HepG2 (cell line): Measurements from ENCODE around the gene INPP5K. TPM values are rescaled to one million over a fixed set of nuclear protein-coding genes. Genes with fewer than 3 reads are reported as not detected.

Experiments used
- AHDC1 ChIP-seq: sonication (generic); formaldehyde crosslinking; IDR thresholded peaks from 2 replicates; pipeline ENCODE4 v1.5.1; 2020; ENCODE audit warnings: mild to moderate bottlenecking, missing genetic modification reagents, borderline replicate concordance
- HCFC1 ChIP-seq: fragments of 150-350 bp; IDR thresholded peaks from 2 replicates; pipeline ENCODE4 v1.6.1; 2014; ENCODE audit warnings: low read depth, low read length
- HOXA5 ChIP-seq: sonication (generic); formaldehyde crosslinking; IDR thresholded peaks from 2 replicates; pipeline ENCODE4 v1.4.0; 2020; ENCODE audit warnings: missing genetic modification reagents
- IKZF4 ChIP-seq: sonication (generic); formaldehyde crosslinking; IDR thresholded peaks from 2 replicates; pipeline ENCODE4 v1.5.1; 2020; ENCODE audit warnings: borderline replicate concordance, mild to moderate bottlenecking, low read depth, missing genetic modification reagents; ENCODE audit errors: not compliant biosample characterization
- MAFG ChIP-seq: sonication (generic); formaldehyde crosslinking; IDR thresholded peaks from 2 replicates; pipeline ENCODE4 v1.5.1; 2020; ENCODE audit warnings: mild to moderate bottlenecking, missing genetic modification reagents
- PHF8 ChIP-seq: sonication (generic); formaldehyde crosslinking; IDR thresholded peaks from 2 replicates; pipeline ENCODE4 v1.5.0; 2020; ENCODE audit warnings: missing genetic modification reagents
- SNAI1 ChIP-seq: sonication (generic); formaldehyde crosslinking; IDR thresholded peaks from 2 replicates; pipeline ENCODE4 v1.5.0; 2020; ENCODE audit warnings: mild to moderate bottlenecking, missing genetic modification reagents, borderline replicate concordance
- ZBTB14 ChIP-seq: sonication (generic); formaldehyde crosslinking; IDR thresholded peaks from 2 replicates; pipeline ENCODE4 v1.4.0; 2020; ENCODE audit warnings: missing genetic modification reagents
- ZMAT3 ChIP-seq: sonication (generic); formaldehyde crosslinking; conservative IDR thresholded peaks from 2 replicates; pipeline ENCODE4 v1.7.0; 2021; ENCODE audit warnings: missing genetic modification reagents
- ZNF333 ChIP-seq: sonication (generic); formaldehyde crosslinking; IDR thresholded peaks from 2 replicates; pipeline ENCODE4 v1.4.0; 2020; ENCODE audit warnings: mild to moderate bottlenecking, missing genetic modification reagents, borderline replicate concordance
- ZNF629 ChIP-seq: sonication (generic); formaldehyde crosslinking; conservative IDR thresholded peaks from 2 replicates; pipeline ENCODE4 v1.5.0; 2020; ENCODE audit warnings: missing genetic modification reagents
- polyA plus RNA-seq, 8 experiments: library from polyadenylated mRNA; depleted of rRNA in 3 of 8; stranded (reverse) in 7 of 8; unstranded in 1 of 8; fragments of >200 nt; fragmentation: Illumina TruSeq in 4 of 8; extraction: Trizol in 4 of 8; gene quantifications; 2 replicates each; pipeline versions ENCODE4 v1.2.1 to v1.2.3, GENCODE V29; 2011 to 2016; ENCODE audit warnings: low read depth in 4 of 8, missing spikeins in 1 of 8, mixed read lengths in 1 of 8; ENCODE audit not compliant: insufficient read depth in 1 of 8
- total RNA-seq, 5 experiments: library from RNA; depleted of rRNA; stranded (reverse); fragments of >200 nt; fragmentation: Illumina TruSeq; extraction: Trizol; gene quantifications; 2 replicates each; pipeline ENCODE4 v1.2.3, GENCODE V29; 2016; ENCODE audit warnings: low read depth in 1 of 5
- TF ChIP-seq, protein P1 (sequence below), 2 experiments: sonication (generic) in 1 of 2; formaldehyde crosslinking in 1 of 2; IDR thresholded peaks; 2 replicates each; pipeline versions ENCODE4 v1.6.1 to v1.9.0; 2014 to 2022; ENCODE audit warnings: antibody characterized with exemption in 1 of 2, borderline replicate concordance in 1 of 2, inconsistent platforms in 1 of 2, low read depth in 1 of 2, missing genetic modification reagents in 1 of 2
- TF ChIP-seq, protein P2 (sequence below): sonication (generic); formaldehyde crosslinking; IDR thresholded peaks from 2 replicates; pipeline ENCODE4 v1.8.0; 2022; ENCODE audit warnings: mild to moderate bottlenecking, missing genetic modification reagents, moderate library complexity

The INPP5K gene
- total and polyA plus RNA-seq, 2 of the 13 experiments (the other 11 are each of a cell fraction or from before 2014, with no cell fraction given): 4.8 to 9.6 TPM

DNA sequence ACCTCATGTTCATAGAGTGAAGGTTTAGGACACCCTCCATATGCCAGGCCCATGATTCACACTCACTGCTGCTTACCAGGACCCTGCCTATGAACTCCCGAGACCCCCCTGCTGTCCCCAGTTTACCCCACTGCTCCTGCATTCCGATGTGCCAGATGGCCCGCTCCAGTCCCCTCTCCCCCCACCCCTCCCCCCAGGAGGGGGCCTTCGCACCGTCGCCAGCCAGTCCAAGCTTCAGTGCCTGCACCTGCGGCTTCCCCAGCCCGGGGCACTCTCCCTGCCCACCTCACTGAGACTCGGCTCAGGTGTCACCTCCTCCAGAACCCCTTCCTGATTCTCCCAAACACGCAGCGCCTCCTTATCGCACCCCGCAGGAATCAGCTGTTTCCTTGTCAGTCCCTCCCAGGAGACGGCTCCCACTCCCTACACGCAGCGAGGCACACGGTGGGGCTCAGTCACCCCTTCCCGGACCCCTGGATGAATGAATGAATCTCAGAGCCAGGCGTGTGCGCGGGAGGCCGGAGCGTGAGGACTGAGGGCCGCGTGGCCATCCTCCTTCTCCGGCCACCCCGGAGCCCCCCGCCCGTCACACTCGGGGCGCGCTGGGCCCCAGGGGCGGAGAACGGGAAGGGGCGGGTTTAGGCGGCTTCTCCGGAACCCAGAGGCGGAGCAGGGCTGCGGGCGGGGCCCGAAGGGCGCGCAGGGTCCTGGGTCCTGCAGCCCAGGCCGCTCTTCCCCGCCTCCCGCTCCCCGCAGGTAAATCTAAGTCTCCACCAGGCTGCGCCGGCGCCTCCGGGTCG, 25.6 kb downstream of the INPP5K start (continued):
- TF ChIP-seq, protein P1, sequence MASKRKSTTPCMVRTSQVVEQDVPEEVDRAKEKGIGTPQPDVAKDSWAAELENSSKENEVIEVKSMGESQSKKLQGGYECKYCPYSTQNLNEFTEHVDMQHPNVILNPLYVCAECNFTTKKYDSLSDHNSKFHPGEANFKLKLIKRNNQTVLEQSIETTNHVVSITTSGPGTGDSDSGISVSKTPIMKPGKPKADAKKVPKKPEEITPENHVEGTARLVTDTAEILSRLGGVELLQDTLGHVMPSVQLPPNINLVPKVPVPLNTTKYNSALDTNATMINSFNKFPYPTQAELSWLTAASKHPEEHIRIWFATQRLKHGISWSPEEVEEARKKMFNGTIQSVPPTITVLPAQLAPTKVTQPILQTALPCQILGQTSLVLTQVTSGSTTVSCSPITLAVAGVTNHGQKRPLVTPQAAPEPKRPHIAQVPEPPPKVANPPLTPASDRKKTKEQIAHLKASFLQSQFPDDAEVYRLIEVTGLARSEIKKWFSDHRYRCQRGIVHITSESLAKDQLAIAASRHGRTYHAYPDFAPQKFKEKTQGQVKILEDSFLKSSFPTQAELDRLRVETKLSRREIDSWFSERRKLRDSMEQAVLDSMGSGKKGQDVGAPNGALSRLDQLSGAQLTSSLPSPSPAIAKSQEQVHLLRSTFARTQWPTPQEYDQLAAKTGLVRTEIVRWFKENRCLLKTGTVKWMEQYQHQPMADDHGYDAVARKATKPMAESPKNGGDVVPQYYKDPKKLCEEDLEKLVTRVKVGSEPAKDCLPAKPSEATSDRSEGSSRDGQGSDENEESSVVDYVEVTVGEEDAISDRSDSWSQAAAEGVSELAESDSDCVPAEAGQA (IDR thresholded peaks at IDR 0.05; ENCODE audit: low read depth): no peak
- TF ChIP-seq, protein P1 (CRISPR knock-in tag; IDR thresholded peaks at IDR 0.05; ENCODE audit: borderline replicate concordance): no peak
- TF ChIP-seq IKZF4 (CRISPR knock-in tag) (no peak), HCFC1 (no peak), SNAI1 (CRISPR knock-in tag) (no peak), MAFG (CRISPR knock-in tag) (no peak), HOXA5 (CRISPR knock-in tag) (peak; percentile 41; the same call in 1 of the 2 replicates), PHF8 (CRISPR knock-in tag) (peak; percentile 74), ZMAT3 (CRISPR knock-in tag) (peak; percentile 81; the same call in 1 of the 2 replicates), AHDC1 (CRISPR knock-in tag) (peak; percentile 48; the same call in 1 of the 2 replicates), ZBTB14 (no peak), ZNF629 (no peak), ZNF333 (no peak)
- TF ChIP-seq, protein P2, sequence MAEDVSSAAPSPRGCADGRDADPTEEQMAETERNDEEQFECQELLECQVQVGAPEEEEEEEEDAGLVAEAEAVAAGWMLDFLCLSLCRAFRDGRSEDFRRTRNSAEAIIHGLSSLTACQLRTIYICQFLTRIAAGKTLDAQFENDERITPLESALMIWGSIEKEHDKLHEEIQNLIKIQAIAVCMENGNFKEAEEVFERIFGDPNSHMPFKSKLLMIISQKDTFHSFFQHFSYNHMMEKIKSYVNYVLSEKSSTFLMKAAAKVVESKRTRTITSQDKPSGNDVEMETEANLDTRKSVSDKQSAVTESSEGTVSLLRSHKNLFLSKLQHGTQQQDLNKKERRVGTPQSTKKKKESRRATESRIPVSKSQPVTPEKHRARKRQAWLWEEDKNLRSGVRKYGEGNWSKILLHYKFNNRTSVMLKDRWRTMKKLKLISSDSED: no peak
